ENCODE results near the gene KIAA0513.

GRCh38 chr16:85110105-85110504, 82.5 kb downstream of the KIAA0513 start:
- no peak for TF ChIP-seq SIN3A (IDR thresholded peaks at IDR 0.05; ENCODE audit: borderline replicate concordance, insufficient read depth, low read depth, low read length)
- TF ChIP-seq CTCF (IDR thresholded peaks at IDR 0.05) = no peak
- TF ChIP-seq TCF7L2 (IDR thresholded peaks at IDR 0.05; ENCODE audit: low read depth, low read length) = no peak
